ENCODE measurements around the gene MRC2.
A peak's percentile ranks its signal among the peaks of the same experiment; 100 is the strongest.
"Not testable (repeated sequence)": the region's sequence is repeated elsewhere in the genome, so short reads cannot be mapped to it uniquely, and the experiment has no call there.

MRC2 gene, protein sequence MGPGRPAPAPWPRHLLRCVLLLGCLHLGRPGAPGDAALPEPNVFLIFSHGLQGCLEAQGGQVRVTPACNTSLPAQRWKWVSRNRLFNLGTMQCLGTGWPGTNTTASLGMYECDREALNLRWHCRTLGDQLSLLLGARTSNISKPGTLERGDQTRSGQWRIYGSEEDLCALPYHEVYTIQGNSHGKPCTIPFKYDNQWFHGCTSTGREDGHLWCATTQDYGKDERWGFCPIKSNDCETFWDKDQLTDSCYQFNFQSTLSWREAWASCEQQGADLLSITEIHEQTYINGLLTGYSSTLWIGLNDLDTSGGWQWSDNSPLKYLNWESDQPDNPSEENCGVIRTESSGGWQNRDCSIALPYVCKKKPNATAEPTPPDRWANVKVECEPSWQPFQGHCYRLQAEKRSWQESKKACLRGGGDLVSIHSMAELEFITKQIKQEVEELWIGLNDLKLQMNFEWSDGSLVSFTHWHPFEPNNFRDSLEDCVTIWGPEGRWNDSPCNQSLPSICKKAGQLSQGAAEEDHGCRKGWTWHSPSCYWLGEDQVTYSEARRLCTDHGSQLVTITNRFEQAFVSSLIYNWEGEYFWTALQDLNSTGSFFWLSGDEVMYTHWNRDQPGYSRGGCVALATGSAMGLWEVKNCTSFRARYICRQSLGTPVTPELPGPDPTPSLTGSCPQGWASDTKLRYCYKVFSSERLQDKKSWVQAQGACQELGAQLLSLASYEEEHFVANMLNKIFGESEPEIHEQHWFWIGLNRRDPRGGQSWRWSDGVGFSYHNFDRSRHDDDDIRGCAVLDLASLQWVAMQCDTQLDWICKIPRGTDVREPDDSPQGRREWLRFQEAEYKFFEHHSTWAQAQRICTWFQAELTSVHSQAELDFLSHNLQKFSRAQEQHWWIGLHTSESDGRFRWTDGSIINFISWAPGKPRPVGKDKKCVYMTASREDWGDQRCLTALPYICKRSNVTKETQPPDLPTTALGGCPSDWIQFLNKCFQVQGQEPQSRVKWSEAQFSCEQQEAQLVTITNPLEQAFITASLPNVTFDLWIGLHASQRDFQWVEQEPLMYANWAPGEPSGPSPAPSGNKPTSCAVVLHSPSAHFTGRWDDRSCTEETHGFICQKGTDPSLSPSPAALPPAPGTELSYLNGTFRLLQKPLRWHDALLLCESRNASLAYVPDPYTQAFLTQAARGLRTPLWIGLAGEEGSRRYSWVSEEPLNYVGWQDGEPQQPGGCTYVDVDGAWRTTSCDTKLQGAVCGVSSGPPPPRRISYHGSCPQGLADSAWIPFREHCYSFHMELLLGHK (N-terminal part only)

DNA sequence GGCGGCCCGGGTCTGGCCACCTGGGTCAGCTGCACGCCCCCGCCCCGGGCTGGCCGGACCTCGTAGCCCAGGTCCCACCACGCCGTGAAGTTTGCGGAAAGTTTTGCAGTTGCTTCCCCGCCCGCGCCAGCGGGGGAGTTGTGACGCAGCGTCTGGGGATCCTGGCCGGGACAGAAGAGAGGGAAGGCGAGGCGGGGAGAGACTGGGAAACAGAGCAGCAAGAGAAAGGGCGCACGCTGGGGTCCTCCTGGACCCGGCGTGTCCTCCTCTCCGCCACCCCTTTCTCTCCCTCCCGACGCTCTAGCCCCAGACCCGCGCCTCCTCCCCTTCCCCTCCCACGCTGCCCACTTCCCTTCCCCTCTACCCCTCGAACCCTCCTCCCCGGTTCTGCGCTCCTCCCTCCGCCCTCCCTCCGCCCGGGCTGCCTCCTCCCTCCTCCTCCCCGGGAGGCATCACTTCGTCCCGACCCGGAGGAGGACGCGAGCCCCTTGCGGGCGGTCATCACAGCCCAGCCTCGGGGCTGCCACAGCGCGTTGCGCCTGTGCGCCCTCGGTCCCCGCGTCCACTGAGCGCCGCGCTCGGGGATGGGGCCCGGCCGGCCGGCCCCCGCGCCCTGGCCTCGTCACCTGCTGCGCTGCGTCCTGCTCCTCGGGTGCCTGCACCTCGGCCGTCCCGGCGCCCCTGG lies at the start of gene MRC2:
TSS of gene MRC2 (plus strand) at position 452 of the 685 bp plus-strand sequence. CDS start at position 585, 133 bp downstream.
- peak; percentile 41 for DNase-seq

DNA sequence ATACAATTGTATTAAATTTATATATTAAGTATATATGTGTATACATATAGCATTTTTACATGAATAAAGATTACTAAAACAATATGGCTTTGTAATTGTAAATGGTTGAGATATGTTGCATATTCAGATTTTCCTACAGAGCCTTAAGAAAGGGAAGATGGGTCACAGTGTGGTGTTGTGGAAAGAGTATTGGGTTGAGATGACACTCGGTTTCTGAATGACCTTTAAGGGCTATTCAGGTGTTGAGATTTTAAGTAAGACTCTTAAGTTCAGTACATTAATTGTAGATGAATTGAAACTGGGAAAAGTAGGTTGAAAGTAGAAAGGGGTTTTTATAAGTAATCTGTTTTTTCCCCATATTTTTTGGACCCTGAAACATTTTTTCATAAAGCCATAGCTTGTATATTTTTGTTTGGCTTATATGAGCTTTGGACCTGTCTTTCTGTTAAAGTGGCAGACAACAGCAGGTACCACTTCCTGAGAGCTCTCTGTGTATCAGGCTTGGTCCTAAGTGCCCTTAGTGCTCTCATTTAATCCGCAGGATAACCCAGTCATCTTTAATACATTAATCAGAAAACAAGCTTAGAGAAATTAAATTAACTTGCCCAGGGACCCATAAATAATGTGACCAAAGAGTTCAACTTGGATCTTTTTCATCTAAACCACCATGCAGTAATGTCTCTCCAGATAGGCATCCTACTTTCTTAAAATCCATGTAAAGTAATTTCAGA lies 48.5 kb upstream of the MRC2 start:
- DNase-seq: no peak

DNA sequence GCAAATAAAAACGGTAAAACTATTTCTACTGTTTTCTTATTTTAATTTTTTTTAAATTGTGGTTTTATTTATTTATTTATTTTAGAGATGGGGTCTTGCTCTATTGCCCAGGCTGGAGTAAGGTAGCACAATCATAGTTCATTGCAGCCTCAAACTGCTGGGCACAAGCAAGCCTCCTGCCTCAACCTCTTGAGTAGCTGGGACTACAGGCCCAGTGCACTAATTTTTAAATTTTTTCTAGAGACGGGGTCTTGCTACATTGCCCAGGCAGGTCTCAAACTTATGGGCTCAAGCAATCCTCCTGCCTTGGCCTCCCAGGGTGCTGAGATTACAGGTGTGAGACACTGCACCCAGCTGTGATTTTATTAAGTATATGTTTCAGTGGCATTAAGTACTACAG lies 46.5 kb upstream of the MRC2 start:
- DNase-seq: no peak

DNA sequence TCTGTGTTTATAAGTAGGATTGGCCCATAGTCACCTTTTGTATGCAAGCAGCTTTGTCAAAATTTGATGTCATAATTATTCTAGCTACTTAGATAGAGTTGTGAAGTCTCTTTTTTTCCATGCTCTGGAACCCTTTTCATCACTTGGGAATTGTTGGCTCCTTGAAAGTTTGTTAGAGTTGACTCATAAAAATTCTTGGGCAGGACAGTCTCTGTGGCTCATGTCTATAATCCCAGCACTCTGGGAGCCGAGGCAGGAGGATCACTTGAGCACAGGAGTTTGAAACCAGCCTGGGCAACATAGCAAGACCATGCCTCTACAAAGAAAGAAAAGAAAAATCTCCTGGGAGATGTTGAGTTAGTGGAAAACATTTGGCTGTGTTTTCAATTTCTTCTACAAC lies 45.7 kb upstream of the MRC2 start:
- DNase-seq: no peak

DNA sequence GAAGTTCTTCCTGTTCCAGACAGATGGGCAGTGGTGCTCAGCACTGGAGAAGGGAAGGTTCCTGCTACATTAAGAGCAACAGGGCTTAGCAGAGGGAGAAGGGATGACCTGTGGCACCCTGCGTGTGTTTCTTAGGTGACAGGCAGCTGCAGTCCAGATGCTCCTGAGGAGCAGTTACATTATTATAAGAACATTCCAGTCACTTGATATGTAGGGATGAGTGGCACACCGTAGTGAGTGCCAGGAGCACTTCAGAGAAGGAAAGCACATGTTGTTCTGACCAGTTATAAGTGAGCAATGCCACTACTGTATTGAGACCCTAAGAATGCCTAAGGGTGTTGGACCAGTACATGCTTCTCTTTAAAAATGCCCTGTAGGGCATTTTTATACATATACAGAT lies 39.9 kb upstream of the MRC2 start:
- DNase-seq: no peak

DNA sequence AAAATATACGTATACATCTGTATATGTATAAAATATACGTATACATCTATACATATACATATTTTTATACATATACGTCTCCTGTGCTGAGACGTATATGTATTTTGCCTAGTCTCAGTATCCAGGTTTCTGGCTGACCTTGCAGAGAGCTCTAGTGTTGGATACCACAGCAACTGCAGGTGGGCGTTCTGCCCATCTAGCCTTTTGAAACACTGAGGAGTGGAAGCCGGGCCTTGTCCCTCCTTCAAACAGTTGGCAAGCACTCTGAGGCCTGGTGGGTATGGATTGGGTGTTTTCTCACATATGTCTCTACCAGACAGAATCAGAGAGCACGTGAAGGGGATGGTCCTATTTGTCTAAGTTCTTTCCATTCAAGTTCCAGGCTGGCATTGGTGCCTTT lies 39.4 kb upstream of the MRC2 start:
- no peak for DNase-seq

DNA sequence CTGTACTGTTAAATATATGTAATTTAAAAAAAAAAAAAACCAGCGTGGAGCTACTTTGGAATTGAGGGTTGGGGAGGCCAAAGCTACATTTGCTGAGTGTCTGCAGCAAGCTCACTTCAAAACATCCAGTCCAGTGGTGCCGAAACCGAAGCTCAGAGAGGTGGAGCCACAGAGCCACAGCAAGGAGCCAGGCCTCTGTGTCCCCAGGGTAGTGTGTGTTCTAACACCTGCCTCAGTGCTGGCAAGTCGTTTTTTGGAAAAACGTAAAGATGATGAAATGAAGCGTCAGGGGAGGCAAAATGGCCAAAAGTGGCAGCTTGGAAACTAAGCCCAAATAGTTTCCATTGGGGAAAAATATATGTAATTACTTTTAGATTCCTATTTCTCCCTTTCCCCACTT lies 36.1 kb upstream of the MRC2 start:
- DNase-seq: no peak

DNA sequence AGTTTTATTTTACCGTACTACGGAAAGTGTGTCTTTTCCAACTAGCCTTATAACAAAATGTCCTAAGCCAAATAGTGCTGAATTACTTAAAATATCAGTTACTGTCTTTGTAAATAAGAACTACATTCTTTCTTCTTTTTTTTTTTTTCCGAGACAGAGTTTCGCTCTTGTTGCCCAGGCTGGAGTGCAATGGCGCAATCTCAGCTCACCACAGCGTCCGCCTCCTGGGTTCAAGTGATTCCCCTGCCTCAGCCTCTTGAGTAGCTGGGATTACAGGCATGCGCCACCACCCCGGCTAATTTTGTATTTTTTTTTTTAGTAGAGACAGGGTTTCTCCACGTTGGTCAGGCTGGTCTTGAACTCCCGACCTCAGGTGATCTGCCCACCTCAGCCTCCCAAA lies 35.6 kb upstream of the MRC2 start:
- not testable (repeated sequence) for DNase-seq

DNA sequence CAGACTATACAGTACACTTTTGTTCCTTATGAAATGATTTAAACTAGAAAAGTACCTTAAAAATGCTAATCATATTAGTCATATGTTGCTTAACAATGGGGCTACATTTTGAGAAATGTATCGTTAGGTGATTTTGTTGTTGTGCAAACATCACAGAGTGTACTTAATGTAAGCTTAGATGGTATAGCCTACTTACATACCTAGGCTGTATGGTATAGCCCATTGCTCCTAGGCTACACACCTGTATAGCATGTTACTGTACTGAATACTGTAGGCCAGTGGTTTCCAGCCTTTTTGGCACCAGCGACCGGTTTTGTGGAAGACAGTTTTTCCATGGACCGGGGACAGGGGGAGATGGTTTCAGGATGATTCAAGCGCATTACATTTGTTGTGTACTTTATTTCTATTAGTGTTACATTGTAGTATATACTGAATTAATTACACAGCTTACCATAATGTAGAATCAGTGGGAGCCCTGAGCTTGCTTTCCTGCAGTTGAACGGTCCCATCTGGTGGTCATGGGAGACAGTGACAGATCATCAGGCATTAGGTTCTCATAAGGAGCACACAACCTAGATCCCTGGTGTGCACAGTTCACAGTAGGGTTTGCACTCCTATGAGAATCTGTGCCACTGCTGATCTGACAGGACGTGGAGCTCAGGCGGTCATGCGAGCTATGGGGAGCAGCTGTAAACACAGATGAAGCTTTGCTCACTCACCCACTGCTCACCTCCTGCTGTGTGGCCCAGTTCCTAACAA lies 35.0 kb upstream of the MRC2 start:
- no peak for DNase-seq

DNA sequence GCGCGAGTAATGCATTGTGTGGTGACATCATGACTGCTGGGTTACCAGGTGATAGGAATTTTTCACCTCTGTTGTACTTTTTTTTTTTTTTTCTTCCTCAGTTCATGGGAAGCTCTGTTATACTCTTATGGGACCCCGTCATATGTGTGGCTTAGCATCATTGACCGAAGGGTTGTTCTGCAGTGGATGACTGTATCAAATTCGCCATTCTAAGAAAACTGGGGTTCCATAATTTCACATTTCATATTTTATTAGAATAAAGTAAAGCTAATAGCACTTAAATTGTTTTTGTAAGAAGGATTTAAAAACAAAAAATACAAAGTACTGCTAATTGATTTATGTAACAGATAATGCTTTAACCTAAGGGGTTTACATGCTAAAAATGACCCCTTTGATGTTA lies 32.0 kb upstream of the MRC2 start:
- DNase-seq: no peak

DNA sequence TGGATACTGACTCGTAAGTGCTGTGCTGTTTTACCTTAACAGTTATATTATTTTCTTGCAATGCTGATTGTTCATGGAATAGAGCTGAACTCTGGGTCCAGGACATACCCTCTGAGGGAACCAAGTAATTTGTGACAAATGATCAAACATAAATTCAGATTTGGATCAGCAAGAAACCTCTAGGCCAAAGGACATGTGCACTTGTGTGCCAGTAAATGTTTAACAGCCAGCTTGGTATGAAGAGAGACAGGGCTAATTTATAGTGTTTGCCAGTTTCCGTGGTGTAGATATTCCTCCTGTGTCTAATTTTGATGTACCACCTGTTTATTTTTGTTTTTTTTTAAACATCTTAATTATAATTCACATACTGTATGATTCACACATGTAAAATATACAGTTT lies 30.8 kb upstream of the MRC2 start:
- DNase-seq: no peak

DNA sequence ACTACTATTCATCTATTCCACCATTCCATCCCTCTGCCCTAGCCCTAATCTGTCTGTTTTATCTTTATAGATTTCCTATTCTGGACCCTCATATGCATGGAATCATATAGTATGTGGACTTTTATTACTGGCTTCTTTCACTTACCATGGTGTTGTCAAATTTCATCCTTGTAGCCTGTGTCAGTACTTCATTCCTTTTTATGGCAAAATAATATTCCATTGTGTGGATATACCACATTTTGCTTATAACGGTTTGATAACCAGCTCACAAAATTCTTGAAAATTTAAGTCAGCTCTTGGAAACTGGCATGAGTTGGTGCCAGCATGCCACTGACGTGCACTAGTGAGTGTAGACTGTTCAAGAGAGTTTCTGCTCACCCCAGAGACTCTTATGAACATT lies 30.3 kb upstream of the MRC2 start:
- DNase-seq: no peak

DNA sequence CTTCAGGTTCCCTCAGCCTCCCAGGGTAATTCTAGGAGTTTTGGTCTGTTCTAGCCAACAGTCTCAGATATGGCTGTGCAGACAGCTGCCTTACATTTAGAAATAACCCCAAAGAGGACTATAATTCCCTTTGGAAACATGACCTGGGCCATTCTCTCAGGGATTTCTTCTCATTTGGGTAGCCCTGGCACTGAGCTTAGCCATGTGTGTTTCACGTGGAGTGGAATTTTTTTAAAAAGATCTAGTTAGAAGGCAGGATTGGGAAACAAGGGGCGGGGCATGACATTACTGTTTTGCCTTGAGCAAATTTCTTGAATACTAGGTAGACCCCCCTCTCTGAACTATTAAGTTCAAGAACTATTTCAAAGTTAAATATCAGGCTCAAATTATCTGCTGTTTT lies 29.6 kb upstream of the MRC2 start:
- no peak for DNase-seq

DNA sequence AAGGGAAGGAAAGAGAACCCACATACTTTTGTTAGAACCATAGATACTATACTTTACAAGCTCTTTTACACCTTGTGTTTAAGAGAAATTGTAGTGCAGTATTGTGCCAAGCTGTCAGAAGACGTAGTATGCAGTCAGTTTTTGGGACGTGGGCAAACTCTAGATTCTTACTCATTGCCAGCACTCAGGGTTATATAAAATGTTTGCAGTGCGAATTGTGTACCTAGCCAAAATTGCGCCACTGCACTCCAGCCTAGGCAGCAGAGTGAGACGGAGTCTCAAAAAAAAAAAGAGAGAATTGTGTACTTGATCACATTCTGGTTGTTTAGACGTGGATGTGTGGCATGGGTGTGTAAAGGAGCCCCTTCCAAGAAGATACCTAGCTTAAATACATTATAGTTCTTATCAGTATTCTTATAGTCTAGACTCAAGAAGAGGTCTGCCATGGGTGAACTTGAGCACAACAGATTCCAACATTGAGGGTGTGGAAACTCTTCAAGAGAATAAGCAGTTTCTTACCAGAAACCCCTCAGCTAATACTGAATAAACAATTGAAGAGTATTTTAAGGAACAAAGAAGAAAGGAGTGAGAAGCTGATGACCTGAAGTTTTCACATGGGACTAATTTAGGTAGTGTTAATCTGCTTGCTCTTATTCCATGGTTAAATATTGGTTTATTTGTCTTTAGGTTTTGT lies 27.4 kb upstream of the MRC2 start:
- DNase-seq: no peak

DNA sequence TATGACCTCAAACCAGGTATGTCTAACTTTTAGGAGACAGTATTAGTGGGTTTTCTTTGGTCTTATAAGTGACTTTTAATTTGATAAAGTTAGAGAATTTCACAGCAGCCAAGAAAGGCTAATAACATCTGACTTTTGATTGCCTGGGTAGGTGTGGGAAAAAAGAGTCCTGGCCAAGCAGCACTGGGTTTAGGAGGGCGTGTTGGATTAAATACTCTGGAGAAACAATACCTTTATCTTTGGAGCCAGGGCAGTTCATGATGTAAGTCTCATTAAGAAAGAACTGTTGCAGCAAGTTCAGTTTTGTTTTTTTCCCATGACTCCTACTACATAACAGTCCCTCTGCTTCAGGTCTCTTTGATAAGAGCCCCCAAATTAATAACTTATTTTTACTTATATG lies 26.7 kb upstream of the MRC2 start:
- DNase-seq: no peak

DNA sequence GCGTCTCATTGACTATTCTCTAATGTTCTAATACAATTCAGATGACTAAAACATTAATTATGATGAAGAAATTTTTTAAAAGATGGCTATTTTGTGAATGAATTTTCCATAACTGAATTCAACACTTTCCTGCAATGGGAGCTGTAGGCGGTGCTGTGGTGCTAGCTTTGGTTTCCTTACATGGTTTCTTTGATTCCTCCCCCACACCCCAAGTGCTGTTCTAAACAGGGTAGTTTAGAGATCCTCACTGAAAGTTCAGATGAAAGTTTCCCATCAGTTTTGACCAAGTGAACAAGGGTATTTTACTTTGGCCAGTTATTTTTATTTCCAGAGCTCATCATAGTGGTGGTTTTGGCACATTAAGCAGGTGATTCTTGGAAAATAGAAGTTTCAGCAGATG lies 26.0 kb upstream of the MRC2 start:
- DNase-seq: no peak

DNA sequence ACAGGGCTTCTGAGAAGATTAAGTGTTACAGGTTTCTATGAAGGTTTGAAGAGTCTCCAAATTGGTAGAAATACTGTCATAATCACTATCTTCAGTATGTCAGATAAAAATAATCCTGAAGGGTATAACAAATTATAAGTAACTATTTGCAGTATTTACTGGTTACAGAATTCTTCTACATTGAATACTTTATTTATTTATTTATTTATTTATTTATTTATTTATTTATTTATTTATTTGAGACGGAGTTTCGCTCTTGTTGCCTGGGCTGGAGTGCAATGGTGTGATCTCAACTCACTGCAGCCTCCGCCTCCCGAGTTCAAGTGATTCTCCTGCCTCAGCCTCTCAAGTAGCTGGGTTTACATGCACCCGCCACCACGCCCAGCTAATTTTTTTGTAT lies 23.7 kb upstream of the MRC2 start:
- DNase-seq: not testable (repeated sequence)

DNA sequence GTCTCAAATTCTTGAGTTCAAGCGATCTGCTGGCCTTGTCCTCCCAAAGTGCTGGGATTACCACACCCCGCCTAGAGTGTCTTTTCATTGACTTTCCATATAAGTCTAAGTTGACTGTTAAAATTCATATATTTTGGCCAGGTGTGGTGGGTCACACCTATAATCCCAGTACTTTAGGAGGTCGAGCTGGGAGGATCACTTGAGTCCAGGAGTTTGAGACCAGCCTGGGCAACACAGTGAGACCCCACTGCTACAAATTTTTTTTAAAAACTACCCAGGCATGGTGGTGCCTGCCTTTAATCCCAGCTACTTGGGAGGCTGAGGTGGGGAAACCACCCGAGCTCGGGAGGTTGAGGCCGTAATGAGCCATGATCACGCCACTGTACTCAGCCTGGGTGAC lies 21.9 kb upstream of the MRC2 start:
- no peak for DNase-seq

DNA sequence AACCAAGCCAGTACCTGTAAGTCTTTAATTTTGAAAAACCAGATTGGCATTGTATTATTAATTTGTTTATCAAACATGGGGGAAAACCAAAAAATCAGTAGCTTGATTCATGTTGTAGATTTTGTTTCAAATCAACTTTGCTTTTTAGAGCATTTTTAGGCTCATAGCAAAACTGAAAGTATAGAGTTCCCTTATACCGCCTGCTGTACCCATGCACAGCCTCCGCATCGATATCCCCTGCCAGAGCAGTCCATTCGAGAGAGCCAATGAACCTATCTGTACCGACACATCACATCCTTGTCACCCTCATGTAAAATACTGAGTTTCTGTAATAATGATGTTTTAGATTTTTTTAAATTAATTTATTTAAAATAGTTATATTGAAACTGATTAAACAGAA lies 16.2 kb upstream of the MRC2 start:
- DNase-seq: no peak

DNA sequence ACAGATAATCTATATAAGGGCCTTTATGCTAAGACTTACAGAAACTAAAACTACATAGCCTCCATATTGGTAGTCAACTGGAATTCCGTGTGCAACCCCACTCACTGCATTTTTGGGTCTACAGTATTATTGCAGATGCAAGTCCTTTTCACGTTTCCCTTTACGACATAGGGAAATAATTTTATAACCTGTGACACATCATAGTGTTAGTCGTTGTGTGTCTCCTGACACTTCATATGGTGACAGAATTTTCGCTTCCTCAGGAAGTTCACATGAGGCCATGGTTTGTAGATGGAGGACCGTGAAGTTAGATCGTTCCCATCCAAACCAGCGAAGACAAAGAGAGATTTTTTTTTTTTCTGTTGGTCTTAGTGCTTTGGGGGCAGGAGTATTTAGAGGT lies 15.7 kb upstream of the MRC2 start:
- no peak for DNase-seq

DNA sequence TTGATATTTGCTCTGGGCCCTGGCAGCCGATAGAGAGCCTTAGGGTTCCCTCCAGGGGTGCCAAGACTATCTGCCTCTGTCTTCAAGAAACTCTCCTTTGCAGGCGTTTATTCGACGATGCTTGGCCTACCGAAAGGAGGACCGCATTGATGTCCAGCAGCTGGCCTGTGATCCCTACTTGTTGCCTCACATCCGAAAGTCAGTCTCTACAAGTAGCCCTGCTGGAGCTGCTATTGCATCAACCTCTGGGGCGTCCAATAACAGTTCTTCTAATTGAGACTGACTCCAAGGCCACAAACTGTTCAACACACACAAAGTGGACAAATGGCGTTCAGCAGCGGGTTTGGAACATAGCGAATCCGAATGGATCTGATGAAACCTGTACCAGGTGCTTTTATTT lies 15.2 kb upstream of the MRC2 start:
- not testable (repeated sequence) for DNase-seq
